Ishikawa (cell line): Measurements from ENCODE around the gene BMP7.

Source experiments
- CREB1 ChIP-seq: IDR thresholded peaks from 2 replicates; pipeline ENCODE4 v1.6.1; 2012; ENCODE audit warnings: low read depth
- EP300 ChIP-seq: IDR thresholded peaks from 2 replicates; pipeline ENCODE4 v1.6.1; 2012; ENCODE audit warnings: borderline replicate concordance
- NFIC ChIP-seq: IDR thresholded peaks from 2 replicates; pipeline ENCODE4 v1.6.1; 2012
- RAD21 ChIP-seq: IDR thresholded peaks from 2 replicates; pipeline ENCODE4 v1.6.1; 2012; ENCODE audit warnings: low read depth
- TAF1 ChIP-seq: IDR thresholded peaks from 2 replicates; pipeline ENCODE4 v1.6.1; 2012; ENCODE audit warnings: low read depth, mild to moderate bottlenecking
- YY1 ChIP-seq: IDR thresholded peaks from 2 replicates; pipeline ENCODE4 v1.6.1; 2012; ENCODE audit warnings: low read depth
- ZBTB7A ChIP-seq: IDR thresholded peaks from 2 replicates; pipeline ENCODE4 v1.6.1; 2012; ENCODE audit warnings: low read depth
- TF ChIP-seq, protein P1 (sequence below): IDR thresholded peaks from 2 replicates; pipeline ENCODE4 v1.6.1; 2012

DNA sequence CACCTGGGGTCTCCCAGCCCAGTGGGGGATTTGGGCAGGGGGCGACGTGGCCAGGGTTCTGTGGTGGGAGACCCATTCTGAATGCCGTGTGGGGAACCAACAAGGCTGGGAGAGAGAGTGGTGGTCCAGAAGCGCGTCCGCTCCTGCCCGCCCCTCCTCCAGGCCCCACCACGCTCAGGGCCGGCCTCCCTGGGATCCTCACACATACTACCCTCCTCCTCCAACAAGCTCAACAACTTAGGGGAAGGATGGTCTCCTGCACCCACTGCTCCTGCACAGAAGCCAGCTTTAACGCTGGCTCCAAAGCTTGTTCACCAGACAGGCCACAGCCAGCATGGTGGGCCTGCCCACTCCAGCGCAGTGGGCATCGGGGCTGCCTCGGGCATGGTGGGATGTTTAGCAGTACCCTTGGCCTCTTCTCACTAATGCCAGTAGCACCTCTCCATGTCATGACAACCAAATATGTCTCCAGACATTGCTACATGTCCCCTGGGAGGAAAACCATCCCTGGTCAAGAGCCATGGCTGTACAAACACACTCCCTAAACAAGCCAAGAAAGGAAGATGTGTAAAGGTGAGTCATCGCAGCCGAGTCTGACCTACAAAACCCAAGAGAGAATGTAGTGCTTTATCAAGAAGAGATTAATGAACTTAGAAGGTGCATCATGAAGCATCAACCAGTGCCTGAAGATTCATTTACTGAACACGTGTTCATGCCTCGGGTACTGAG lies 75.7 kb downstream of the BMP7 start:
- TF ChIP-seq EP300 (no peak), YY1 (no peak), TAF1 (no peak), CREB1 (no peak), ZBTB7A (no peak), NFIC (no peak), RAD21 (no peak)
- TF ChIP-seq, protein P1, sequence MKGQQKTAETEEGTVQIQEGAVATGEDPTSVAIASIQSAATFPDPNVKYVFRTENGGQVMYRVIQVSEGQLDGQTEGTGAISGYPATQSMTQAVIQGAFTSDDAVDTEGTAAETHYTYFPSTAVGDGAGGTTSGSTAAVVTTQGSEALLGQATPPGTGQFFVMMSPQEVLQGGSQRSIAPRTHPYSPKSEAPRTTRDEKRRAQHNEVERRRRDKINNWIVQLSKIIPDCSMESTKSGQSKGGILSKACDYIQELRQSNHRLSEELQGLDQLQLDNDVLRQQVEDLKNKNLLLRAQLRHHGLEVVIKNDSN = no peak
